HCT116 (cell line): ENCODE results near the gene CCDC142. TPM values are rescaled to one million over a fixed set of nuclear protein-coding genes. Genes with fewer than 3 reads are reported as not detected.

Experiments used
- ATAC-seq: fragments of 200-7000 bp; cut with Tn5 transposase; 2 replicates; pipeline ENCODE4 v1.9.1; 2020; ENCODE audit warnings: mild to moderate bottlenecking, moderate library complexity
- BruUV-seq: library from RNA; stranded (reverse); fragments of 400-500 nt; replicated peaks from 2 replicates; lab custom pipeline; 2021; lab: Mats Ljungman, UMichigan
- CTCF ChIA-PET: fragments of 300-600 bp; sonication (Branson Sonifier 250); formaldehyde crosslinking; loops from one replicate; lab custom pipeline; 2021; ENCODE audit warnings: antibody characterized with exemption; lab: Charles Lee
- POLR2A ChIA-PET: fragments of 300-600, 350-600 bp; sonication (Branson Sonifier 250); formaldehyde crosslinking; loops from one replicate; lab custom pipeline; 2021; ENCODE audit warnings: antibody characterized with exemption; lab: Charles Lee
- RAD21 ChIA-PET, 2 experiments: fragments of 300-600 bp; sonication (Branson Sonifier 250); formaldehyde crosslinking; loops; one replicate each; lab custom pipeline; 2023; ENCODE audit warnings: low total read pairs in 2 of 2; ENCODE audit not compliant: uncharacterized antibody in 2 of 2, unreplicated experiment in 2 of 2, low non-redundant PET in 1 of 2; lab: Charles Lee
- DNase-seq: peaks from one replicate; pipeline ENCODE4 v3.0.0-alpha.2; 2010; ENCODE audit warnings: low read depth, low spot score
- H2AFZ ChIP-seq: fragments of 200-600 bp; shearing (Covaris generic), sonication (generic); 2 replicates; pipeline ENCODE4 v1.6.1; 2017; ENCODE audit warnings: low read depth, mixed run types, mixed read lengths, antibody characterized with exemption, low read length; ENCODE audit not compliant: poor library complexity, severe bottlenecking
- H3K27ac ChIP-seq: 2 replicates; pipeline ENCODE4 v1.5.1; 2012; ENCODE audit warnings: low read depth, low read length
- H3K27me3 ChIP-seq: fragments of 200-600 bp; sonication (generic); 2 replicates; pipeline ENCODE4 v1.6.1; 2016; ENCODE audit warnings: mixed run types, low read length, mixed read lengths; ENCODE audit not compliant: insufficient read depth
- H3K36me3 ChIP-seq, 2 experiments: fragments of 200-500 bp in 1 of 2; fragments of 200-600 bp in 1 of 2; sonication (Bioruptor generic) in 1 of 2; sonication (generic) in 1 of 2; 2 replicates each; pipeline versions ENCODE4 v1.5.1 to v1.6.1; 2014 to 2016; ENCODE audit warnings: low read length in 2 of 2, inconsistent platforms in 1 of 2, mixed read lengths in 1 of 2, mixed run types in 1 of 2; ENCODE audit not compliant: insufficient read depth in 2 of 2, control insufficient read depth in 1 of 2
- H3K4me1 ChIP-seq, 2 experiments: fragments of 200-600 bp in 1 of 2; sonication (generic) in 1 of 2; 2 replicates each; pipeline versions ENCODE4 v1.5.1 to v1.6.1; 2012 to 2017; ENCODE audit warnings: low read length in 2 of 2, inconsistent platforms in 1 of 2, mild to moderate bottlenecking in 1 of 2, mixed read lengths in 1 of 2, mixed run types in 1 of 2, moderate library complexity in 1 of 2; ENCODE audit not compliant: insufficient read depth in 2 of 2, control insufficient read depth in 1 of 2
- H3K4me2 ChIP-seq: fragments of 200-600 bp; sonication (generic); 2 replicates; pipeline ENCODE4 v1.6.1; 2017; ENCODE audit warnings: mixed run types, low read length, mixed read lengths
- H3K4me3 ChIP-seq, 2 experiments: fragments of 200-600 bp in 1 of 2; sonication (generic) in 1 of 2; replicated peaks in 1 of 2; 2 replicates each; pipeline ENCODE4 v1.5.1; 2011 to 2016; ENCODE audit warnings: low read length in 2 of 2, control low read depth in 1 of 2, low read depth in 1 of 2, mild to moderate bottlenecking in 1 of 2, mixed read lengths in 1 of 2, mixed run types in 1 of 2
- H3K79me2 ChIP-seq: fragments of 200-600 bp; sonication (generic); 2 replicates; pipeline ENCODE4 v1.6.1; 2017; ENCODE audit warnings: mild to moderate bottlenecking, mixed run types, low read length, moderate library complexity, mixed read lengths; ENCODE audit not compliant: insufficient read depth
- H3K9ac ChIP-seq: fragments of 200-600 bp; sonication (generic); 2 replicates; pipeline ENCODE4 v1.6.1; 2016; ENCODE audit warnings: low read length, mixed read lengths
- H3K9me2 ChIP-seq: fragments of 200-600 bp; sonication (generic), shearing (Covaris generic); 2 replicates; pipeline ENCODE4 v1.6.1; 2017; ENCODE audit warnings: mixed run types, mild to moderate bottlenecking, moderate library complexity; ENCODE audit not compliant: insufficient read depth
- H3K9me3 ChIP-seq, 2 experiments: fragments of 200-500 bp in 1 of 2; fragments of 200-600 bp in 1 of 2; sonication (Bioruptor generic) in 1 of 2; sonication (generic) in 1 of 2; 2 replicates each; pipeline ENCODE4 v1.6.1; 2014 to 2017; ENCODE audit warnings: low read length in 2 of 2, mixed read lengths in 2 of 2, inconsistent platforms in 1 of 2, low read depth in 1 of 2, mild to moderate bottlenecking in 1 of 2, mixed run types in 1 of 2, moderate library complexity in 1 of 2; ENCODE audit not compliant: control insufficient read depth in 1 of 2, insufficient read depth in 1 of 2
- H4K20me1 ChIP-seq: fragments of 200-600 bp; sonication (generic), shearing (Covaris generic); 2 replicates; pipeline ENCODE4 v1.6.1; 2017; ENCODE audit warnings: mixed run types, mild to moderate bottlenecking, moderate library complexity; ENCODE audit not compliant: insufficient read depth
- ATF3 ChIP-seq: IDR thresholded peaks from 2 replicates; pipeline ENCODE4 v1.6.1; 2012
- CEBPB ChIP-seq: IDR thresholded peaks from 2 replicates; pipeline ENCODE4 v1.6.1; 2012; ENCODE audit warnings: low read depth
- CTCF ChIP-seq, 3 experiments: fragments of 200-600 bp in 1 of 3; sonication (generic) in 1 of 3; IDR thresholded peaks in 2 of 3; conservative IDR thresholded peaks in 1 of 3; 2 replicates each; pipeline ENCODE4 v1.5.1; 2012 to 2017; ENCODE audit warnings: low read depth in 2 of 3, low read length in 2 of 3, antibody characterized with exemption in 1 of 3, borderline replicate concordance in 1 of 3, control low read depth in 1 of 3, mild to moderate bottlenecking in 1 of 3, mixed read lengths in 1 of 3, mixed run types in 1 of 3, moderate library complexity in 1 of 3; ENCODE audit not compliant: insufficient read depth in 1 of 3
- EGR1 ChIP-seq: IDR thresholded peaks from 2 replicates; pipeline ENCODE4 v1.6.1; 2012; ENCODE audit warnings: low read depth
- EZH2 ChIP-seq: fragments of 200-600 bp; sonication (generic); IDR thresholded peaks from 2 replicates; pipeline ENCODE4 v1.6.1; 2017; ENCODE audit warnings: antibody characterized with exemption, mixed run types
- EZH2phosphoT487 ChIP-seq: fragments of 200-600 bp; IDR thresholded peaks from 2 replicates; pipeline ENCODE4 v1.6.1; 2018; ENCODE audit warnings: antibody characterized with exemption, borderline replicate concordance
- JUND ChIP-seq: IDR thresholded peaks from 2 replicates; pipeline ENCODE4 v1.6.1; 2012
- MAX ChIP-seq: IDR thresholded peaks from 2 replicates; pipeline ENCODE4 v1.6.1; 2012
- POLR2A ChIP-seq: IDR thresholded peaks from 2 replicates; pipeline ENCODE4 v1.7.0; 2011; ENCODE audit warnings: borderline replicate concordance; ENCODE audit not compliant: insufficient read depth, insufficient read length; ENCODE audit errors: extremely low read depth
- POLR2AphosphoS5 ChIP-seq: IDR thresholded peaks from 2 replicates; pipeline ENCODE4 v1.6.1; 2011; ENCODE audit warnings: mild to moderate bottlenecking, low read depth, low read length, moderate library complexity
- RAD21 ChIP-seq: IDR thresholded peaks from 2 replicates; pipeline ENCODE4 v1.6.1; 2012; ENCODE audit warnings: low read depth, mild to moderate bottlenecking
- SP1 ChIP-seq: IDR thresholded peaks from 2 replicates; pipeline ENCODE4 v1.6.1; 2012; ENCODE audit warnings: low read depth
- YY1 ChIP-seq: IDR thresholded peaks from 2 replicates; pipeline ENCODE4 v1.6.1; 2011; ENCODE audit warnings: low read length, low read depth, moderate library complexity, mild to moderate bottlenecking; ENCODE audit not compliant: insufficient replicate concordance; ENCODE audit errors: extremely low read depth
- ZFX ChIP-seq: fragments of 450-650 bp; IDR thresholded peaks from 2 replicates; pipeline ENCODE4 v1.6.1; 2017
- ZNF274 ChIP-seq: fragments of 200-500 bp; sonication (Bioruptor generic); IDR thresholded peaks from 2 replicates; pipeline ENCODE4 v1.6.1; 2014; ENCODE audit warnings: mild to moderate bottlenecking, low read depth, low read length, inconsistent platforms
- intact Hi-C: fragments of 100-400 bp; cut with micrococcal nuclease; formaldehyde crosslinking; loops from 2 replicates; pipeline ENCODE4 v1.10.0; 2022
- total RNA-seq: library from RNA; stranded (reverse); gene quantifications from one replicate; pipeline ENCODE4 v1.2.1, GENCODE V29; 2021; ENCODE audit not compliant: unreplicated experiment

Gene CCDC142
- total RNA-seq, 1 experiment from 2014 or later = 15.0 TPM

- Histone ChIP-seq H2AFZ (no peak overlapping the region), H4K20me1 (no peaks in the 10 kb centered on the region), H3K4me2 (no peak overlapping the region), H3K9me3 (no peaks in the 10 kb centered on the region), H3K9ac (no peak overlapping the region), H3K4me1 (no peaks in the 10 kb centered on the region), H3K9me2 (no peaks in the 10 kb centered on the region), H3K4me3 (no peak overlapping the region), H3K36me3 (no peaks in the 10 kb centered on the region), H3K27me3 (no peaks in the 10 kb centered on the region), H3K27ac (no peak overlapping the region), H3K79me2 (no peaks in the 10 kb centered on the region)
- TF ChIP-seq CTCF (IDR thresholded peaks at IDR 0.05 in 2 of 3, conservative IDR thresholded peaks at IDR 0.05 in 1 of 3; ENCODE audit: borderline replicate concordance in 1 of 3, insufficient read depth in 1 of 3, low read depth in 2 of 3, low read length in 2 of 3) (no peak), EZH2phosphoT487 (no peak), ZFX (no peak), JUND (no peak), MAX (no peak), EZH2 (no peak), RAD21 (no peak)
- intact Hi-C loops = no loop called here
- no TSS peak for BruUV-seq
- RAD21 ChIA-PET = no interaction called here
- POLR2A ChIA-PET = no interaction called here
- no peak for DNase-seq
- CTCF ChIA-PET = no interaction called here
- no peak for ATAC-seq
Observed at GRCh38 chr2:74516650-74517049, 33.9 kb upstream of the CCDC142 start.

- CTCF ChIA-PET = no interaction called here
- no TSS peak for BruUV-seq
- RAD21 ChIA-PET = no interaction called here
- TF ChIP-seq ZFX = no peak
- TF ChIP-seq CEBPB = no peak
- TF ChIP-seq MAX = no peak
- TF ChIP-seq YY1 = no peak
- TF ChIP-seq CTCF (IDR thresholded peaks at IDR 0.05 in 2 of 3, conservative IDR thresholded peaks at IDR 0.05 in 1 of 3; ENCODE audit: borderline replicate concordance in 1 of 3, insufficient read depth in 1 of 3, low read depth in 2 of 3, low read length in 2 of 3) = no peak
- TF ChIP-seq ZNF274 = no peak
- no peak for TF ChIP-seq POLR2AphosphoS5
- TF ChIP-seq ATF3 = no peak
- TF ChIP-seq EGR1 = no peak
- no peak for TF ChIP-seq SP1
- no peak for TF ChIP-seq EZH2phosphoT487
- no peak for TF ChIP-seq POLR2A
Observed at GRCh38 chr2:74515981-74516633, 33.3 kb upstream of the CCDC142 start.

More at GRCh38 chr2:74515981-74516633, 33.3 kb upstream of the CCDC142 start:
- Histone ChIP-seq H3K79me2 (no peaks in the 10 kb centered on the region), H3K27me3 (no peaks in the 10 kb centered on the region), H3K9me3 (no peaks in the 10 kb centered on the region), H4K20me1 (no peaks in the 10 kb centered on the region), H3K4me1 (no peaks in the 10 kb centered on the region), H3K9me2 (no peaks in the 10 kb centered on the region), H3K4me3 (no peak overlapping the region), H3K36me3 (no peaks in the 10 kb centered on the region), H2AFZ (no peak overlapping the region), H3K9ac (no peak overlapping the region), H3K27ac (no peak overlapping the region), H3K4me2 (no peak overlapping the region)
- POLR2A ChIA-PET = no interaction called here
- DNase-seq (no peak), ATAC-seq (0 out of 2 replicates have a peak, but pooled peaks have one; percentile 37)
- intact Hi-C loops = no loop called here
